Mucosa of rectum (tissue), 2 donors: ENCODE data around the gene H2BW2.
"Not testable (repeated sequence)": the region's sequence is repeated elsewhere in the genome, so short reads cannot be mapped to it uniquely, and the experiment has no call there.

Experiments used
- H3K27ac ChIP-seq, 2 donors: one replicate each; pipeline ENCODE4 v1.7.0; 2013; ENCODE audit warnings: inconsistent platforms in 2 of 2, low read depth in 2 of 2, low read length in 2 of 2
- H3K27me3 ChIP-seq, 2 donors: one replicate each; pipeline ENCODE4 v1.7.0; 2013; ENCODE audit warnings: low read length in 2 of 2; ENCODE audit not compliant: control insufficient read depth in 2 of 2, insufficient read depth in 2 of 2
- H3K36me3 ChIP-seq, 2 donors: one replicate each; pipeline ENCODE4 v1.7.0; 2013; ENCODE audit warnings: low read length in 2 of 2; ENCODE audit not compliant: control insufficient read depth in 2 of 2, insufficient read depth in 2 of 2
- H3K4me1 ChIP-seq, 2 donors: one replicate each; pipeline ENCODE4 v1.7.0; 2013; ENCODE audit warnings: low read length in 2 of 2, mild to moderate bottlenecking in 1 of 2; ENCODE audit not compliant: control insufficient read depth in 2 of 2, insufficient read depth in 2 of 2
- H3K4me3 ChIP-seq, 2 donors: one replicate each; pipeline ENCODE4 v1.7.0; 2013; ENCODE audit warnings: low read length in 2 of 2
- H3K9ac ChIP-seq, 2 donors: one replicate each; pipeline ENCODE4 v1.7.0; 2013; ENCODE audit warnings: low read length in 2 of 2, low read depth in 1 of 2, mild to moderate bottlenecking in 1 of 2
- H3K9me3 ChIP-seq, 2 donors: one replicate each; pipeline ENCODE4 v1.7.0; 2013; ENCODE audit warnings: low read length in 2 of 2; ENCODE audit not compliant: control insufficient read depth in 2 of 2
- donor health status: healthy.
- donor health status: Normal muscosa, but diverticular disease.

The H2BW2 gene

DNA sequence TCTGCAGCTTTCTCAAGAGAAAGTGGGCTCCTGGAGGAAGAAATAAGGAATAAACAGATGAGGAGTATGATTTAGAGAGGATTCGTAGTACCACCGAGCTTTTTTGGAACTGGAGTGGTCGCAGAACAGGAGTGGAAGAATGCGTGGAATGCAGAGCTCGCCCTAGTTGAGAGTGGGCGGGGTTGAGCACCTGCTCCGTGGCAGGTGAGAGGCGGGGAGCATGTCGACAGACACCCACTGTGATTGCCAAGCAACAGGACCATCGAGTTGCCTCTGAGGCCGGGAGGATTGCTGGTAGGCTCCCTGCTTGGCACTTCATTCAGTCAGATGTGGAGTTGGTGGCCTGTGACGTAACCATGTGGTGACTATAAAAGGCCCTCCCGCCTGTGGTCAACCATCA, 15.2 kb downstream of the H2BW2 start:
- not testable (repeated sequence) for H3K4me1 ChIP-seq, H3K9ac ChIP-seq, H3K36me3 ChIP-seq, H3K27me3 ChIP-seq, H3K4me3 ChIP-seq, H3K27ac ChIP-seq, H3K9me3 ChIP-seq

GRCh38 chrX:104062636-104063035, 22.9 kb downstream of the H2BW2 start:
- not testable (repeated sequence) for H3K9ac ChIP-seq, H3K9me3 ChIP-seq, H3K27ac ChIP-seq, H3K27me3 ChIP-seq, H3K4me1 ChIP-seq, H3K36me3 ChIP-seq, H3K4me3 ChIP-seq

GRCh38 chrX:104075778-104076445, 36.2 kb downstream of the H2BW2 start, which contains the start of gene TMSB15C:
Gene TMSB15C (minus strand): TSS chrX:104076236.
- not testable (repeated sequence) for H3K9ac ChIP-seq, H3K4me3 ChIP-seq, H3K9me3 ChIP-seq

DNA sequence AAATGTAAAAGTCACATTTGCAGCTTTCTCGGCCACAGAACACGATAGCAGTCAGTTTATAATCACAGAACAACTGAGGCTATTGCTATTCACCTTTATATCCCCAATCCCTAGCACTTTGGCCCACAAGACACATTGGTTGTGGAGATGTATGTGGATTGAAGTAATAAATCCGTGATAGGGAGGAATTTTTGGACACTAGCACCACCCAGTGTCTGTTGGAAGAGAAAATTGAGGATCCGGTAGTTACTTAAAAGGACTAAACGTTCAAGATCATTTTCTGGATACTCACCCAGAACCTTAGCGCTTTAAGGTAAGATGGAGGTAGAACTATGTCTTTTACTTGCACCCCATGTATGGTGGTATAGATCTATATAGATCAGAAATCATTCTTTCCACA, 38.1 kb downstream of the H2BW2 start:
- H3K9ac ChIP-seq, H3K36me3 ChIP-seq, H3K27ac ChIP-seq, H3K4me1 ChIP-seq, H3K4me3 ChIP-seq, H3K27me3 ChIP-seq, H3K9me3 ChIP-seq: not testable (repeated sequence)

More at GRCh38 chrX:104075778-104076445, 36.2 kb downstream of the H2BW2 start, which contains the start of gene TMSB15C:
- H3K4me1 ChIP-seq, H3K36me3 ChIP-seq, H3K27me3 ChIP-seq, H3K27ac ChIP-seq: not testable (repeated sequence)

DNA sequence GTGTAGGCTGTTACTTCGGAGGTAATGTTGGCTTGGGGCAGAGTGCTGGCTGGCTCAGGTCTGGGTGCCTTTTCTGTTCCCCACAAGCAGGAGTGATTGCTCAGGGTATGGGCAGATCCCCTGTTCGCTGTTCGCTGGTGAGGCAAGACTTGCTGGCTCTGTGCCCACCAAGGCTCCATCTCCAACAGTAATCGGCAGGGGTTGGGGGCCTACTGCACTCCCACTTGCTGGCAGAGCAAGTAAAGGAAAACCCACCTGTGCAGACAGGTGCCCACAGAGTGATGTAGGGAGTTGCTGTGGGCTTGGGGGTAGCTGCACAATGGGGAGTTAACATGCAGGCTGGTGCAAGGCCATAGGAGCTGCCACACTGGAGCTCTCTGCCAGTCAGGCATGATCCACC, 44.3 kb downstream of the H2BW2 start:
- no peaks in the 10 kb centered on the region for H3K36me3 ChIP-seq
- H3K4me3 ChIP-seq = no peak overlapping the region
- no peaks in the 10 kb centered on the region for H3K9me3 ChIP-seq
- no peaks in the 10 kb centered on the region for H3K4me1 ChIP-seq
- H3K27me3 ChIP-seq = no peaks in the 10 kb centered on the region
- no peak overlapping the region for H3K27ac ChIP-seq
- no peak overlapping the region for H3K9ac ChIP-seq

DNA sequence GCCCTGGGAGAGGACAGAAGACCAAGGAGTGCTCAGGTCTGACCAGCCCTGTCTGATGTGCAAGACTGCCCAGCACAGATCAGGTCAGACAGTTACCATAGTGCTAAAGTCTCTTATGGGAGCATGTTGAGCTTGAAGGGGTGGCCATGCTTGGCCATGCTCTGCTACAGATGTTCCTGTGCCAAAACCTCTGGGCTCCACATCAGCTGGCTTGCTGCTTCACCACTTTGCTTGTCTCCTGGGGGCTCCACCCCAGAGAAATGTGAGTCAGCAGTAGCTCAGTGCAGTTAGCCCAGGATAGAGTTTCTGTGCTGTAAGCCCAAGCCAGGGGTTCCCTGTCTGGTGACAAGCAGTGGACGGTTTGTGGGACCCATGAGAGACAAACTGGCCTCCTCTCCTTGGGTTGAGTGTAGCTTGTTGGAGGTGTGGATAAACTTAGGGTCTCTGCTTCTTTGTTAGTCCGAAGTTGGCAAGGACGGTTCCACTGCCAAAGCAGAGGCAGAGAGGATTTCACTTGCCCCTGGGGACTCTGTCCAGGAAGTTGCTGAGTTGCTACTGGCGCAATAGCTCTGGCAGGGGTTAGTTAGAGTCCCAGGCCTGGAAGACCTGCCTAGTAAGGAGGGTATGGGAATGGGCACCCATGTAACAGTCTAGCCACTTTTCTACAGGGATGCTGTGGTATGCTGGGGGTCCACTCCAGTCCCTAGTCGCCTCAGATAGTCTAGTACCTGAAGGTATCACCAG, 45.0 kb downstream of the H2BW2 start:
- H3K9me3 ChIP-seq = no peaks in the 10 kb centered on the region
- H3K36me3 ChIP-seq = no peaks in the 10 kb centered on the region
- H3K4me3 ChIP-seq = no peak overlapping the region
- H3K4me1 ChIP-seq = no peaks in the 10 kb centered on the region
- H3K9ac ChIP-seq = no peak overlapping the region
- H3K27me3 ChIP-seq = no peaks in the 10 kb centered on the region
- H3K27ac ChIP-seq = no peak overlapping the region

DNA sequence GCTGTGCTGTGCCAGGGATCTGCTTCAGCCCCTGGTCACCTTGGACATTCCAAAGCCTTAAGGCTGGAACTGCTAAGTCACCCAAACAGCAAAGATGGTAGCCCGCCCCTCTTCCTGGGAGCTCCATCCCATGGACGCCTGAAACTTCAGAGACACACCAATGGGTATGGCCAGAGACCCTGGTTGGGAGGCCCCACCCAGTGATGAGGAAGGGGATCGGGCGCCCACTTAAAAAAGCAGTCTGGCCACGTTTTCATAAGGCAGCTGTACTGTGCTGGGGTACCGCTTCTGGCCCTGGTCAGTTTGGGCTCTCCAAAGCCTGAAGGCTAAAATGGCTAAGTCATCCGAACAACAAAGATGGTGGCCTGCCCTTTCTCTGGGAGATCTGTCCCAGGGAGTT, 45.7 kb downstream of the H2BW2 start:
- Histone ChIP-seq H3K4me3 (no peak overlapping the region), H3K9me3 (no peaks in the 10 kb centered on the region), H3K4me1 (no peaks in the 10 kb centered on the region), H3K36me3 (no peaks in the 10 kb centered on the region), H3K27me3 (peaks cover 0 to 3% of the 10 kb centered on the region in 2 donors), H3K27ac (no peak overlapping the region), H3K9ac (no peak overlapping the region)

- Histone ChIP-seq H3K9me3 (no peaks in the 10 kb centered on the region), H3K4me1 (no peaks in the 10 kb centered on the region), H3K36me3 (no peaks in the 10 kb centered on the region), H3K4me3 (no peak overlapping the region), H3K9ac (no peak overlapping the region), H3K27me3 (peaks cover 0 to 3% of the 10 kb centered on the region in 2 donors), H3K27ac (no peak overlapping the region)
Observed at GRCh38 chrX:104085919-104086318, 46.2 kb downstream of the H2BW2 start.
